ENCODE results near the gene RPP14. TPM values are rescaled to one million over a fixed set of nuclear protein-coding genes. Genes with fewer than 3 reads are reported as not detected.
A peak's percentile ranks its signal among the peaks of the same experiment; 100 is the strongest.

RPP14 gene
- total and polyA plus RNA-seq, 2 donors (not counting 1 experiment from before 2014, with no cell fraction given): 10.6 to 17.1 TPM

DNA sequence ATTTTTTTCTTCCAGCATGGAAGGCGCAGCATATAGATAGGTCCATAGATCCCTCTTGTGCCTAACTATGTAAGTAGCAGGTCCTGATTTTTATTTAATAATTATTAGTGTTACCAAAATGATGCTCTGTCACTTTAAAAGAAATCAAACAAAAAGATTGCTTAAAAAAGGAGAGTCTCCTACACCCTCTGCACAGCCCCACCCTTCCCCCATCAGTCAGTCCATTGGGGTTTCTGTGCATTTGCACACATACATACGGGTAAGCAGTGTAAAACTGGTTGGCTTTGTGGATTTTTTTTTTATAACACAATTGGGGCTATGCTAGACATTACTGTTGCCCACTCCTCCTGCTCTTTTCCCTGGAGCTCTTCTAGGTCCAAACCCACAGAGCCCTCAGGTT is 7.0 kb upstream of the RPP14 start:
- TF ChIP-seq, protein P1, sequence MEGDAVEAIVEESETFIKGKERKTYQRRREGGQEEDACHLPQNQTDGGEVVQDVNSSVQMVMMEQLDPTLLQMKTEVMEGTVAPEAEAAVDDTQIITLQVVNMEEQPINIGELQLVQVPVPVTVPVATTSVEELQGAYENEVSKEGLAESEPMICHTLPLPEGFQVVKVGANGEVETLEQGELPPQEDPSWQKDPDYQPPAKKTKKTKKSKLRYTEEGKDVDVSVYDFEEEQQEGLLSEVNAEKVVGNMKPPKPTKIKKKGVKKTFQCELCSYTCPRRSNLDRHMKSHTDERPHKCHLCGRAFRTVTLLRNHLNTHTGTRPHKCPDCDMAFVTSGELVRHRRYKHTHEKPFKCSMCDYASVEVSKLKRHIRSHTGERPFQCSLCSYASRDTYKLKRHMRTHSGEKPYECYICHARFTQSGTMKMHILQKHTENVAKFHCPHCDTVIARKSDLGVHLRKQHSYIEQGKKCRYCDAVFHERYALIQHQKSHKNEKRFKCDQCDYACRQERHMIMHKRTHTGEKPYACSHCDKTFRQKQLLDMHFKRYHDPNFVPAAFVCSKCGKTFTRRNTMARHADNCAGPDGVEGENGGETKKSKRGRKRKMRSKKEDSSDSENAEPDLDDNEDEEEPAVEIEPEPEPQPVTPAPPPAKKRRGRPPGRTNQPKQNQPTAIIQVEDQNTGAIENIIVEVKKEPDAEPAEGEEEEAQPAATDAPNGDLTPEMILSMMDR (conservative IDR thresholded peaks at IDR 0.05 in 1 of 2, IDR thresholded peaks at IDR 0.05 in 1 of 2; ENCODE audit: low read depth in 1 of 2, low read length in 2 of 2): no peak
- no peak for TF ChIP-seq EZH2 (IDR thresholded peaks at IDR 0.05; ENCODE audit: low read length, missing control alignments)
- no peaks in the 10 kb centered on the region for H3K4me1 ChIP-seq (ENCODE audit: control insufficient read depth, extremely low read depth, insufficient read depth, low read length)
- H2AFZ ChIP-seq (ENCODE audit: low read length): no peak overlapping the region
- no peaks in the 10 kb centered on the region for H3K9me3 ChIP-seq (ENCODE audit: control insufficient read depth, insufficient read depth, low read depth, low read length)
- H3K27ac ChIP-seq (ENCODE audit: insufficient read depth, low read length): no peak overlapping the region
- no peaks in the 10 kb centered on the region for H3K79me2 ChIP-seq (ENCODE audit: control insufficient read depth, insufficient read depth, low read length)
- no peak overlapping the region for H3K9ac ChIP-seq (ENCODE audit: insufficient read depth, low read length)
- no peaks in the 10 kb centered on the region for H4K20me1 ChIP-seq (ENCODE audit: control insufficient read depth, extremely low read depth, insufficient read depth, low read length)
- no peak overlapping the region for H3K4me2 ChIP-seq (ENCODE audit: extremely low read depth, insufficient read depth, low read length)
- no peak for DNase-seq (ENCODE audit: low read depth in 2 of 2)
- H3K4me3 ChIP-seq (replicated peaks in 1 of 4; ENCODE audit: control extremely low read depth in 1 of 4, insufficient read depth in 1 of 4, low read depth in 3 of 4, low read length in 4 of 4): no peak overlapping the region
- H3K36me3 ChIP-seq (ENCODE audit: control insufficient read depth, insufficient read depth, low read length): no peaks in the 10 kb centered on the region
- no peaks in the 10 kb centered on the region for H3K27me3 ChIP-seq (ENCODE audit: control insufficient read depth, insufficient read depth, low read length)

DNA sequence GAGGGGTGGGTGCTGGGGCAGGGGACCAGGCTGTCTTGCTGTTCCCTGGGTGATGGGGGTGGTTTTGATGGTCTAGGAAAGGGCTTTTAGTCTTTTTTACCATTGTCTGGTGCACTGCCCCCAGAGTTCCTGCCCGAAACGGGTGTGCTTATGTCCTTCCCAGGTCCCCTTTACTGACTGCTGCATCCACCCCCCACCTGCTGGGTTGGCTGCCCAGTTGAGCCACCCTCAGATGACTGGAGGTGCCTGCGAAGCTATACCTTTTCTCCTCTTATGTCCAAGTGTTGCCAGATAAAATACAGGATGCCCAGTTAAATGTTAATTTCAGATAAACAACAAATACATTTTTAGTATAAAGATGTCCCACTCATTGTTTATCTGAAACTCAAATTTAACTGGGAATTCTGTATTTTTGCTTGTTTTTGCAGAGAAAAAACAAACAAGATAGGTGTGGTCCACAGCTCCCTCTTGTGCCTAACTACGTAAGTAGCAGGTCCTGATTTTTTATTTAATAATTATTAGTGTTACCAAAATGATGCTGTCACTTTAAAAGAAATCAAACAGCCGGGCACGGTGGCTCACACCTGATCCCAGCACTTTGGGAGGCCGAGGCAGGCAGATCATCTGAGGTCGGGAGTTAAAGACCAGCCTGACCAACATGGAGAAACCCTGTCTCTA is 6.1 kb upstream of the RPP14 start:
- no peaks in the 10 kb centered on the region for H3K27me3 ChIP-seq (ENCODE audit: control insufficient read depth, insufficient read depth, low read length)
- H3K9me3 ChIP-seq (ENCODE audit: control insufficient read depth, insufficient read depth, low read depth, low read length): no peaks in the 10 kb centered on the region
- TF ChIP-seq, protein P1 (conservative IDR thresholded peaks at IDR 0.05 in 1 of 2, IDR thresholded peaks at IDR 0.05 in 1 of 2; ENCODE audit: low read depth in 1 of 2, low read length in 2 of 2): peak; percentile 56 to 60
- no peak for TF ChIP-seq EZH2 (IDR thresholded peaks at IDR 0.05; ENCODE audit: low read length, missing control alignments)
- H3K9ac ChIP-seq (ENCODE audit: insufficient read depth, low read length): no peak overlapping the region
- no peaks in the 10 kb centered on the region for H4K20me1 ChIP-seq (ENCODE audit: control insufficient read depth, extremely low read depth, insufficient read depth, low read length)
- H3K4me1 ChIP-seq (ENCODE audit: control insufficient read depth, extremely low read depth, insufficient read depth, low read length): no peaks in the 10 kb centered on the region
- peak; percentile 38 to 83 for DNase-seq (ENCODE audit: low read depth in 2 of 2)
- no peak overlapping the region for H3K4me2 ChIP-seq (ENCODE audit: extremely low read depth, insufficient read depth, low read length)
- no peaks in the 10 kb centered on the region for H3K79me2 ChIP-seq (ENCODE audit: control insufficient read depth, insufficient read depth, low read length)
- H2AFZ ChIP-seq (ENCODE audit: low read length): no peak overlapping the region
- H3K4me3 ChIP-seq (replicated peaks in 1 of 4; ENCODE audit: control extremely low read depth in 1 of 4, insufficient read depth in 1 of 4, low read depth in 3 of 4, low read length in 4 of 4): no peak overlapping the region
- H3K27ac ChIP-seq (ENCODE audit: insufficient read depth, low read length): no peak overlapping the region
- no peaks in the 10 kb centered on the region for H3K36me3 ChIP-seq (ENCODE audit: control insufficient read depth, insufficient read depth, low read length)

DNA sequence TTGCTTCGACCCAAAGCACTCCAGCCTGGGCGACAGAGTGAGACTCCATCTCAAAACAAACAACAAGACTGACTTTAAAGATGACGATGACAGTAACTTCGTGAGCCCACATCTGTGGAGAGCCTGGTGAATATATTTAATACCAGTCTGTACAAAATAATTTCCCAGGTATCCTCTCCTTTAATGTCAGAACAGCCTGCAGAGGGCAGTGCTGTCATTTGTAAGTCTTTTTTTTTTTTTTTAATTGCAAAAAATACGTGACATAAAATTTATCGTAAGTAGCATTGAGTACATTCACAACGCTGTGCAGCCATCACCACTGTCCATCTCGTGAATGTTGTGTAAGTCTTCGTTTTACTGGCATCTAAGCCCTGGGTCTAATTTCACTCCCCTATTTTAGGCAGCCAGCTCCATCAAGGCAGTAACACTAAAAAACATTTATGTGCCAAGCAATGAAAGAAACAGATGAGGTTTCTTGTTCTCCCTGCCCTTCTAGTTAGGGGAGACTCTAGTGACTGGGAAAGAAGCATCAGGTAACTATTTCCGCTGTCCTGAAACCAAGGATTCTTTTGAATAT is 1.7 kb downstream of the RPP14 start:
- no peaks in the 10 kb centered on the region for H3K9me3 ChIP-seq (ENCODE audit: control insufficient read depth, insufficient read depth, low read depth, low read length)
- H3K4me1 ChIP-seq (ENCODE audit: control insufficient read depth, extremely low read depth, insufficient read depth, low read length): peaks cover 6% of the 10 kb centered on the region
- peak overlapping the region; percentile 78 to 99 (median 98) for H3K4me3 ChIP-seq (replicated peaks in 1 of 4; ENCODE audit: control extremely low read depth in 1 of 4, insufficient read depth in 1 of 4, low read depth in 3 of 4, low read length in 4 of 4)
- peak overlapping the region; percentile 100 for H3K9ac ChIP-seq (ENCODE audit: insufficient read depth, low read length)
- no peak overlapping the region for H2AFZ ChIP-seq (ENCODE audit: low read length)
- H4K20me1 ChIP-seq (ENCODE audit: control insufficient read depth, extremely low read depth, insufficient read depth, low read length): no peaks in the 10 kb centered on the region
- peaks cover 8% of the 10 kb centered on the region for H3K36me3 ChIP-seq (ENCODE audit: control insufficient read depth, insufficient read depth, low read length)
- H3K79me2 ChIP-seq (ENCODE audit: control insufficient read depth, insufficient read depth, low read length): peaks cover 39% of the 10 kb centered on the region
- H3K4me2 ChIP-seq (ENCODE audit: extremely low read depth, insufficient read depth, low read length): peak overlapping the region; percentile 67
- TF ChIP-seq EZH2 (IDR thresholded peaks at IDR 0.05; ENCODE audit: low read length, missing control alignments): no peak
- TF ChIP-seq, protein P1 (conservative IDR thresholded peaks at IDR 0.05 in 1 of 2, IDR thresholded peaks at IDR 0.05 in 1 of 2; ENCODE audit: low read depth in 1 of 2, low read length in 2 of 2): peak; percentile 42 to 53
- peak overlapping the region; percentile 99 for H3K27ac ChIP-seq (ENCODE audit: insufficient read depth, low read length)
- no peaks in the 10 kb centered on the region for H3K27me3 ChIP-seq (ENCODE audit: control insufficient read depth, insufficient read depth, low read length)
- peak; percentile 69 to 79 for DNase-seq (ENCODE audit: low read depth in 2 of 2)

Data from fibroblast of lung (primary cell).